Fibroblast of lung (primary cell): ENCODE measurements around the gene EMID1. TPM values are rescaled to one million over a fixed set of nuclear protein-coding genes. Genes with fewer than 3 reads are reported as not detected.

Source experiments
- DNase-seq, 2 donors: peaks; one replicate each; pipeline versions ENCODE4 v3.0.0 to v3.0.0-alpha.2; 2010; ENCODE audit warnings: low read depth in 2 of 2
- H2AFZ ChIP-seq: 2 replicates; pipeline ENCODE4 v1.5.1; 2012; ENCODE audit warnings: low read length, control low read depth, inconsistent platforms
- H3K27ac ChIP-seq: 2 replicates; pipeline ENCODE4 v1.5.1; 2011; ENCODE audit warnings: low read length, control low read depth; ENCODE audit not compliant: insufficient read depth
- H3K27me3 ChIP-seq: 2 replicates; pipeline ENCODE4 v1.5.1; 2011; ENCODE audit warnings: mild to moderate bottlenecking, low read length; ENCODE audit not compliant: control insufficient read depth, insufficient read depth
- H3K36me3 ChIP-seq: 2 replicates; pipeline ENCODE4 v1.5.1; 2011; ENCODE audit warnings: low read length; ENCODE audit not compliant: control insufficient read depth, insufficient read depth
- H3K4me1 ChIP-seq: 2 replicates; pipeline ENCODE4 v1.5.1; 2011; ENCODE audit warnings: low read length; ENCODE audit not compliant: control insufficient read depth, insufficient read depth; ENCODE audit errors: extremely low read depth
- H3K4me2 ChIP-seq: 2 replicates; pipeline ENCODE4 v1.5.1; 2011; ENCODE audit warnings: low read length, control low read depth; ENCODE audit not compliant: insufficient read depth; ENCODE audit errors: extremely low read depth
- H3K4me3 ChIP-seq, 4 experiments: fragments of 200-600 bp in 1 of 4; sonication (generic) in 1 of 4; replicated peaks in 1 of 4; 2 replicates each; pipeline ENCODE4 v1.5.1; 2011 to 2016; ENCODE audit warnings: low read length in 4 of 4, low read depth in 3 of 4, mild to moderate bottlenecking in 3 of 4, control low read depth in 2 of 4, inconsistent platforms in 1 of 4, mixed read lengths in 1 of 4; ENCODE audit not compliant: insufficient read depth in 1 of 4; ENCODE audit errors: control extremely low read depth in 1 of 4
- H3K79me2 ChIP-seq: 2 replicates; pipeline ENCODE4 v1.5.1; 2012; ENCODE audit warnings: mild to moderate bottlenecking, low read length, inconsistent platforms; ENCODE audit not compliant: control insufficient read depth, insufficient read depth
- H3K9ac ChIP-seq: 2 replicates; pipeline ENCODE4 v1.5.1; 2011; ENCODE audit warnings: mild to moderate bottlenecking, low read length, control low read depth; ENCODE audit not compliant: insufficient read depth
- H3K9me3 ChIP-seq: 2 replicates; pipeline ENCODE4 v1.5.1; 2012; ENCODE audit warnings: low read depth, low read length; ENCODE audit not compliant: control insufficient read depth, insufficient read depth
- H4K20me1 ChIP-seq: 2 replicates; pipeline ENCODE4 v1.5.1; 2011; ENCODE audit warnings: low read length; ENCODE audit not compliant: control insufficient read depth, insufficient read depth; ENCODE audit errors: extremely low read depth
- CTCF ChIP-seq, 2 donors: IDR thresholded peaks in 1 of 2; conservative IDR thresholded peaks in 1 of 2; 1 replicate in 1 of 2; 2 replicates in 1 of 2; pipeline ENCODE4 v1.5.1; 2011 to 2012; ENCODE audit warnings: low read length in 2 of 2, control low read depth in 1 of 2, inconsistent platforms in 1 of 2, low read depth in 1 of 2, mild to moderate bottlenecking in 1 of 2
- EZH2 ChIP-seq: IDR thresholded peaks from 2 replicates; pipeline ENCODE4 v1.5.1; 2012; ENCODE audit warnings: low read length, control low read depth, mild to moderate bottlenecking; ENCODE audit errors: missing control alignments
- polyA plus RNA-seq, 2 donors: library from polyadenylated mRNA; depleted of rRNA in 1 of 2; stranded (reverse) in 1 of 2; unstranded in 1 of 2; fragments of >200 nt; gene quantifications; 2 replicates each; pipeline ENCODE4 v1.2.1, GENCODE V29; 2011 to 2012; ENCODE audit warnings: missing spikeins in 1 of 2
- total RNA-seq: library from RNA; depleted of rRNA; stranded (reverse); fragments of >200 nt; gene quantifications from 2 replicates; pipeline ENCODE4 v1.2.1, GENCODE V29; 2014

EMID1 gene
- total and polyA plus RNA-seq, 2 donors (not counting 1 experiment from before 2014, with no cell fraction given), result 0.50 TPM; not detected in 1

- DNase-seq, result no peak
- H3K4me2 ChIP-seq, result peak overlapping the region; percentile 100
- peak overlapping the region; percentile 100 for H3K27ac ChIP-seq
- H3K4me3 ChIP-seq, result peak overlapping the region; percentile 82 to 91 (median 88)
- H3K4me1 ChIP-seq, result peaks cover 27% of the 10 kb centered on the region
- H3K79me2 ChIP-seq, result peaks cover 72% of the 10 kb centered on the region
- peak overlapping the region; percentile 100 for H3K9ac ChIP-seq
- H3K27me3 ChIP-seq, result no peaks in the 10 kb centered on the region
- H4K20me1 ChIP-seq, result peaks cover 20% of the 10 kb centered on the region
- H3K36me3 ChIP-seq, result peaks cover 11% of the 10 kb centered on the region
- TF ChIP-seq CTCF (conservative IDR thresholded peaks at IDR 0.05 in 1 of 2, IDR thresholded peaks at IDR 0.05 in 1 of 2; ENCODE audit: low read depth in 1 of 2, low read length in 2 of 2) (no peak), EZH2 (no peak)
- H3K9me3 ChIP-seq, result no peaks in the 10 kb centered on the region
- H2AFZ ChIP-seq, result no peak overlapping the region
Measured at GRCh38 chr22:29269230-29269604, 63.5 kb downstream of the EMID1 start.

- no peaks in the 10 kb centered on the region for H3K9me3 ChIP-seq
- peak overlapping the region; percentile 100 for H3K9ac ChIP-seq
- H3K4me2 ChIP-seq, result peak overlapping the region; percentile 100
- no peaks in the 10 kb centered on the region for H3K27me3 ChIP-seq
- H3K36me3 ChIP-seq, result peaks cover 10% of the 10 kb centered on the region
- peak in 1 of 2 donors; percentile 20 for DNase-seq
- H4K20me1 ChIP-seq, result peaks cover 23% of the 10 kb centered on the region
- no peak overlapping the region for H2AFZ ChIP-seq
- peaks cover 79% of the 10 kb centered on the region for H3K79me2 ChIP-seq
- peaks cover 27% of the 10 kb centered on the region for H3K4me1 ChIP-seq
- peak overlapping the region; percentile 82 to 91 (median 88) for H3K4me3 ChIP-seq
- TF ChIP-seq EZH2, result no peak
- TF ChIP-seq CTCF (conservative IDR thresholded peaks at IDR 0.05 in 1 of 2, IDR thresholded peaks at IDR 0.05 in 1 of 2; ENCODE audit: low read depth in 1 of 2, low read length in 2 of 2), result no peak
- H3K27ac ChIP-seq, result peak overlapping the region; percentile 100
Measured at GRCh38 chr22:29269731-29270474, 64.2 kb downstream of the EMID1 start.

- H3K9ac ChIP-seq, result no peak overlapping the region
- no peaks in the 10 kb centered on the region for H3K27me3 ChIP-seq
- peak; percentile 43 to 62 for DNase-seq
- H3K27ac ChIP-seq, result peak overlapping the region; percentile 100
- H3K9me3 ChIP-seq, result no peaks in the 10 kb centered on the region
- no peak for TF ChIP-seq EZH2
- TF ChIP-seq CTCF (conservative IDR thresholded peaks at IDR 0.05 in 1 of 2, IDR thresholded peaks at IDR 0.05 in 1 of 2; ENCODE audit: low read depth in 1 of 2, low read length in 2 of 2), result no peak
- no peak overlapping the region for H2AFZ ChIP-seq
- H3K4me2 ChIP-seq, result peak overlapping the region; percentile 100
- peaks cover 87% of the 10 kb centered on the region for H3K79me2 ChIP-seq
- H3K4me1 ChIP-seq, result peaks cover 26% of the 10 kb centered on the region
- H3K4me3 ChIP-seq, result peak overlapping the region; percentile 82 to 91 (median 88)
- H3K36me3 ChIP-seq, result peaks cover 5% of the 10 kb centered on the region
- H4K20me1 ChIP-seq, result peaks cover 24% of the 10 kb centered on the region
Measured at GRCh38 chr22:29270475-29271271, 65.0 kb downstream of the EMID1 start.
